GM12801 (cell line): Measurements from ENCODE around the gene SH3PXD2B.

Experiments
- CTCF ChIP-seq: IDR thresholded peaks from one replicate; pipeline ENCODE4 v1.5.1; 2011; ENCODE audit warnings: control low read depth; ENCODE audit not compliant: insufficient read length; ENCODE audit errors: extremely low read depth

Gene SH3PXD2B

DNA sequence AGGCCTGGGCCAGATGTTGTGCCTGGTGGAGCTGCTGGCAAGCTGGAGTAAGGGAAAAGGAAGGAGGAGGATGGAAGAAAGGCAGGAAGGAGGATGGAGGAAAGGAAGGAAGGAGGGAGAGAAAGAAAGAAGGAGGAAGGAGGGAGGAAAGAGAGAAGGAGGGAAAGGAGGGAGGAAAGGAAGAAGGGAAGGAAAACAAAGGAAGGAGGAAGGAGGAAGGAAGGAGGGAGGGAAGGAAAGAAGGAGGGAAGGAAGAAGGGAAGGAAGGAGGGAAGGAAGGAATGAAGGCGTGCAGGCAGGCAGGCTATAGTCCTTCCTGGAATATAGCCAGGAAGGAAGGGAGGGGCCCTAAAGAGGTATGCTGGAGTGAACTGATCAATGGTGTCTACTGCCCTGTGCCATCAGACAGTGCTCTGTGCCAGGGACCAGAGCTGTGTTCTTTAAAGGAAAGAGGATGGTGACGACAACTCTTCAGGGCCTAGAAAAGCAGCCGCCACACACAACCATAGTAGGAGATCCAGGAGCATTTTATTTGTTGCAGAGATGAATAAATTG, 109.4 kb downstream of the SH3PXD2B start:
- no peak for TF ChIP-seq CTCF

DNA sequence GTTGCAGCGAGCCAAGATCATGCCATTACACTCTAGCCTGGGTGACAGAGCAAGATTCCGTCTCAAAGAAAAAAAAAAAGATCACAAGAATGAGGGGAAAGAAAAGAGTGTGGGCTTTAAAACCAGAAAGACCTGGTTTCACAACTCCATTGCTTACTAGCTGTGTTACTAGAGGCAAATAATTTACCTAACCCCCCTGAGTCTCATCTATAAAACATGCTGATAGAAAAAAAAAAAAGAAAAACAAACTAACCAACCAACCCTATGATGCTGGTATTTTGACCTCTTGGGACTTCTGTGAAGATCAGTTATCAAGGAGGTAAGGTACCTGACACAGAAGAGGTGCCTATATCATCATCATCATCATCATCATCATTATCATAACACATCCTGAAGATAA, 110.6 kb downstream of the SH3PXD2B start:
- no peak for TF ChIP-seq CTCF

- TF ChIP-seq CTCF, result no peak
These were observed 111.4 kb downstream of the SH3PXD2B start for GRCh38 chr5:172342918-172343317.

GRCh38 chr5:172339264-172340180, 114.8 kb downstream of the SH3PXD2B start:
- TF ChIP-seq CTCF, result no peak

DNA sequence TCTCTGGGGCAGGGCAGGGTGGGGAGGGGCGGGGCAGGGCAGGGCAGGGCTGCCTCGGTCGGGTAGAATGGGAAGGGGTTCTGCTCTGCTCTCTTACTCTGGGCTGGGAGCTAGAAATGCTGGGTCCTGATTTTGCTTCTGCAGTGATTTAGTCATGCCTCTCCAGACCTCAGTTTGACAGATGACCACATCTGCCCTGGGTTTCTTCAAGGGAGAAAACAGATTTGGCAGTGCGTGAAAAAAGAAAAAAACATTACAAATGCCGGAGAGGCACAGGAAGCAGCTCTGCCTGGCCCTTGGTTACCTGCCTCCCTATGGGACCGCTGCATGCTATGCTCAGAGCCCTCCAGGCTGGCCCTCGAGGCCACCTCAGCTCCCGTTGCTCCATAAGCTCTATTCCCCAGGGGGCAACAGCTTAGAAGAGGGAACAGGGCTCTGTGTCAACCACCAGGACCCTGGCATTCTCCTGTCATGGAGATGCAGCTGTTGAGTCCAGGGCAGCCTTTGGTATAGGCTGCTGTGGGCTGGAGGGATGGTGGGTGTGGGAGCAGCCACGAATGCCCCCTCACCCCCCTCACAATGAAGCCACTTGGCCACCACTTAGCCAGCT, 117.5 kb downstream of the SH3PXD2B start:
- no peak for TF ChIP-seq CTCF

DNA sequence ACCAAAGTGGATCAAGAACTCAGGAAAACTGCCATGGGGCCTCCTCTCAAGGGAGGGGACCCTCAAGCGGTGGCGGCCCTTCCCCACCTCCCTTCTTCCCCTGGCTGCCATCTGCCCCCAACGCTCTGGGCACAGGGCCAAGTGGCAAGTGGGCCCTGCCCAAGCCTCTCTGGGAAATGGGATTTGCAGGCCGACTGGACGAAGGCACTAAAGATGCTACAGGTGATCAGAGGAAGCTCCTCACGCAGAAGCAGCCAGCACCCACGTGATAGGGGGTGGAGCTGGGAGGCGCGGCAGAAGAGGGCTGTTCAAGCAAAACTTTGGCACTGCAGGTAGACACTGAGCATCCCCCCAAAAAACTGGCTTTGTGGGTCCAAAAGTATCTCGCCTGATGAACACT, 118.1 kb downstream of the SH3PXD2B start:
- no peak for TF ChIP-seq CTCF

DNA sequence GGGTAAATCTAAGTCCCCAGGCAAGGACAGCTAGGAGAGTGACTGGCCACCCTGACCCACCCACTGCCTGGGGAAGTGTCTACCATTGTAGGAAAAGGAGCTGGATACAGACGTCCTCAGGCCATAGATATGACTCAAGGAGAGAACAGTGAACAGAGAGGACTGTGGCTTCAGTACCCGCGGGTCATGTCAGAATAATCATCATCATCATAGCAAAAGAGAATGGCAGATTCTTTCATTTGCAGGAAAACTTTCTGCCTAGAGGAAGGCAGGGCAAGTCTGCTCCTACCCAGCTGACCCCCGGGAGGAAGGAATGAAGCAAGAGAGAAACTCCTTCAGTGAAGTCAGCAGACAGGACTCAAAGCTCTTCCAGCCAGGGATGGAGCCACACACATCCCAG, 118.6 kb downstream of the SH3PXD2B start:
- TF ChIP-seq CTCF, result no peak
